ENCODE results near the gene SLC24A3. TPM values are rescaled to one million over a fixed set of nuclear protein-coding genes. Genes with fewer than 3 reads are reported as not detected.
A peak's percentile ranks its signal among the peaks of the same experiment; 100 is the strongest.

SLC24A3 gene
- total and polyA plus RNA-seq, 11 donors: 0.26 to 3.9 (median 0.77) TPM

DNA sequence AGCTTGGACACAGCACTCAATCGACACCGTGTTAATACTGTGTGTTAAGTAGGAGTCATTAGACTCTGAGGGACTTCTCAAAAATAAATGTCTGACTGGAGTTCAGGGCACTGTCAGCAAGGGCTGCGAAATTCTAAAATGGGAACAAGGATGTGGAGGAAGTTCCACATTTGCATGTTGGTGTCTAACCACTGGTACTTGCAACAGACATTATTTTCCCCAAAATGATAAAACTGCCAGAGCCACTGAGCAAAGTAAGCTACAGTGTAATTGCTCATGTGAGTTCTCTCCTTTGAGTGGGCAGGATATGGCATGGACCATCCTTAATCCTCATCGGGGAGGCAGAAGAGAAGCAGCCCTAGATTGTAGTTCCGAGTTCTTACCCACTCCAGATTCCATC, 215.9 kb downstream of the SLC24A3 start:
- Histone ChIP-seq H3K4me3 (no peak overlapping the region), H3K27me3 (peaks cover 0 to 5% (median 0%) of the 10 kb centered on the region in 9 donors), H3K27ac (peak overlapping the region in 1 of 12 donors; percentile 42), H3K9me3 (no peaks in the 10 kb centered on the region), H3K4me1 (peaks cover 0 to 15% (median 0%) of the 10 kb centered on the region in 12 donors), H3K36me3 (no peaks in the 10 kb centered on the region)
- TF ChIP-seq, protein P1, sequence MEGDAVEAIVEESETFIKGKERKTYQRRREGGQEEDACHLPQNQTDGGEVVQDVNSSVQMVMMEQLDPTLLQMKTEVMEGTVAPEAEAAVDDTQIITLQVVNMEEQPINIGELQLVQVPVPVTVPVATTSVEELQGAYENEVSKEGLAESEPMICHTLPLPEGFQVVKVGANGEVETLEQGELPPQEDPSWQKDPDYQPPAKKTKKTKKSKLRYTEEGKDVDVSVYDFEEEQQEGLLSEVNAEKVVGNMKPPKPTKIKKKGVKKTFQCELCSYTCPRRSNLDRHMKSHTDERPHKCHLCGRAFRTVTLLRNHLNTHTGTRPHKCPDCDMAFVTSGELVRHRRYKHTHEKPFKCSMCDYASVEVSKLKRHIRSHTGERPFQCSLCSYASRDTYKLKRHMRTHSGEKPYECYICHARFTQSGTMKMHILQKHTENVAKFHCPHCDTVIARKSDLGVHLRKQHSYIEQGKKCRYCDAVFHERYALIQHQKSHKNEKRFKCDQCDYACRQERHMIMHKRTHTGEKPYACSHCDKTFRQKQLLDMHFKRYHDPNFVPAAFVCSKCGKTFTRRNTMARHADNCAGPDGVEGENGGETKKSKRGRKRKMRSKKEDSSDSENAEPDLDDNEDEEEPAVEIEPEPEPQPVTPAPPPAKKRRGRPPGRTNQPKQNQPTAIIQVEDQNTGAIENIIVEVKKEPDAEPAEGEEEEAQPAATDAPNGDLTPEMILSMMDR (IDR thresholded peaks at IDR 0.05): no peak
- TF ChIP-seq POLR2A (IDR thresholded peaks at IDR 0.05): no peak
- DNase-seq (no peak), ATAC-seq (no peak)
- intact Hi-C loops (cut with DNase I): no loop called here
- 84 to 90% (median 86%) methylated on average over 5 of the region's 5 CpGs for WGBS, 4 donors

DNA sequence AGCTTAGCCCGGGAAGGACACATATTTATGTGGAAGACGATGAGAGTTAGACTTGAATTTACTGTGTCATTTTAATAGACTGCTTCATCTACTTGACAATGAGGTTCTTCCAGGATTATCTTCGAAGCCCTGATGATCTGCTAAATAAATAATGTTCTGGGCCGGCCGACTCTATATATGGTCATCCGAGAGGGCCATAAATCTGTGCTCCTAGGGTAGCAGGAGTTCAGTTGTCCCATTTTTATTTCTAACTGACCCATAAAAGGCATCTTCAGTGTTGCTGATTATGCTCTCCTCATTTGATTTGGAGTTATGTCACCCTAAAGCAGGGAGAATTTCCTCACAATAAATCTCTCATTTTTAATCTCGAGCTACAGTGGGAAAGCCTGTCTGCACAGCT, 217.1 kb downstream of the SLC24A3 start:
- intact Hi-C loops (cut with DNase I): no loop called here
- TF ChIP-seq, protein P1 (IDR thresholded peaks at IDR 0.05): no peak
- TF ChIP-seq POLR2A (IDR thresholded peaks at IDR 0.05): no peak
- no peak for ATAC-seq
- no peak for DNase-seq
- peaks cover 0 to 15% (median 0%) of the 10 kb centered on the region in 12 donors for H3K4me1 ChIP-seq
- H3K36me3 ChIP-seq: no peaks in the 10 kb centered on the region
- peaks cover 0 to 5% (median 0%) of the 10 kb centered on the region in 9 donors for H3K27me3 ChIP-seq
- no peak overlapping the region for H3K27ac ChIP-seq
- WGBS, 4 donors: 77 to 80% (median 79%) methylated on average over 7 of the region's 7 CpGs
- no peak overlapping the region for H3K4me3 ChIP-seq
- H3K9me3 ChIP-seq: no peaks in the 10 kb centered on the region

DNA sequence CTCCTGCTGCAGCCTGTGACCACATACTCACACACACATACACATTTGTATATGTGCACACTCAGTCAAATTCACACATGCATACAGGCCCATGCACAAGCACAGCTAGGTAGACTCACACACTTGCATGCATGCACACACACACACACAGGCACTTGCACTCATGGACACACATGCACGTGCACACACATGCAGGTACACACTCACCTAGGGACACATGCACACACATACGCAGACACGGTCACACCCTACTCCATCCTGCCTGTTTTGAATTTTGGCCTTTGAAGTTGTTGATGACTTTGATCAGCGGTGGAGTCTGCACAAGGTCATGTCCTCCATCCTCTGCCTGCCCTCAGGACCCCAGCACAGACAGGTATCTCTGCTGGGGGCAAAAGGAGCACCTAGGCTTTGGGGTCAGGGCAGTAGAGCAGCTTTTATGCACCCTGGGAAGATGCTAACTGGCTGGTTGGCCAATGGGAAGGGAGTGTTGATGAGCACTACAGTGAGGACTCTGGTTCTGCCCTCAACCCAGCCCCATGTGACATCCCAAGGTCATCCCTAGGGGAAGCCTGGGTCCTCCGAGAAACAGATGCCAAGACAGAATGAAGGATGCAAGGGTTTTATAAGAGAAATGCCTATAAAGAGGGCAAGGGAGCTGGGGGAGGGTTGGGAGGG, 218.3 kb downstream of the SLC24A3 start:
- Histone ChIP-seq H3K9me3 (no peaks in the 10 kb centered on the region), H3K4me3 (no peak overlapping the region), H3K27me3 (peaks cover 0 to 5% (median 0%) of the 10 kb centered on the region in 9 donors), H3K27ac (no peak overlapping the region), H3K4me1 (peaks cover 0 to 15% (median 0%) of the 10 kb centered on the region in 12 donors), H3K36me3 (no peaks in the 10 kb centered on the region)
- ATAC-seq: no peak
- DNase-seq: no peak
- intact Hi-C loops (cut with DNase I): no loop called here
- TF ChIP-seq, protein P1 (IDR thresholded peaks at IDR 0.05): no peak
- TF ChIP-seq POLR2A (IDR thresholded peaks at IDR 0.05): no peak
- 78 to 90% (median 85%) methylated on average over 4 to 5 of the region's 5 CpGs for WGBS, 4 donors

DNA sequence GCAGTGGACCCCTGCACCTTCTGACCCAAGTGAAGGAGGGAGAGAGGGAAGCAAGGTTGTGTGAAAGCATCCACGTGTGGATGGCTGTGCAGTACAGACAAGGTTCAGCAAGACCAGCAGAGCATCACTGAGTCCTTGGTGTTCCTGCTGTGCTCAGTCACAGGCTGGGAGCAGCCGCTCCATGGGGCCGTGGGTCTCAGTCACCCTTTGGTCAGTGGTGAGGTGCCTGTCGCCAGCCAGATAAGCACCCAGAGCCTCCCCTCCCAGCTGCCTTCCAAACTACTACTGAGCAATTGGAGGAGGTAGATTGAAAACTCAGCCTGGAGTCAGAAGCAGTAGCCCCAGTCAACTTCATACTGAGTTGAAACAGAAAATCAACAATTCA, 218.9 kb downstream of the SLC24A3 start:
- no peak overlapping the region for H3K4me3 ChIP-seq
- 36 to 66% (median 55%) methylated on average over 2 to 4 of the region's 4 CpGs for WGBS, 4 donors
- TF ChIP-seq POLR2A (IDR thresholded peaks at IDR 0.05): no peak
- TF ChIP-seq, protein P1 (IDR thresholded peaks at IDR 0.05): no peak
- ATAC-seq (no peak), DNase-seq (no peak)
- H3K9me3 ChIP-seq: no peaks in the 10 kb centered on the region
- intact Hi-C loops (cut with DNase I): no loop called here
- H3K36me3 ChIP-seq: no peaks in the 10 kb centered on the region
- peaks cover 0 to 15% (median 0%) of the 10 kb centered on the region in 12 donors for H3K4me1 ChIP-seq
- H3K27me3 ChIP-seq: peaks cover 0 to 5% (median 0%) of the 10 kb centered on the region in 9 donors
- H3K27ac ChIP-seq: no peak overlapping the region

Data from heart left ventricle (tissue), 16 donors.